Measurements from ENCODE around the gene CUL9. TPM values are rescaled to one million over a fixed set of nuclear protein-coding genes. Genes with fewer than 3 reads are reported as not detected.

Gene CUL9
- total and polyA plus RNA-seq, 8 donors = 11.3 to 99.3 (median 15.1) TPM

DNA sequence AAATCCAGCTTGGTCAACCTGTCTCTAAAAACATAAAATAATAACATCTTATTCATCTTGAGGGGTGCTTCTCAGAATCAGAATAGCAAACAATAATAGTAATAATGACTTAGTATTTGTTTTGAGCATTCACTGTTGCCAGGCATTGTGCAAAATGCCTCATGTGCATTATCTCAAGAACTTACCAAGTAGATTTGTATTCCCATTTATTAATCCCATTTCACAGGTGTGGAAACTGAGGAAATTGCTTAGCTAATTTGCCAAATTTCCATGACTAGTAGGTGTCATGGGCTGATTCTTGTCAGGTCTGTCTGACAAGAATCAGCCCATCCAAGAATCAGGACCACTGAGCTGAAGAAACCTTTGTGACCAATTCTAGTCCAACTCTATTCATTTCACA lies 66.8 kb downstream of the CUL9 start:
- H3K27ac ChIP-seq = no peak overlapping the region
- H3K4me3 ChIP-seq = no peak overlapping the region
- no peaks in the 10 kb centered on the region for H3K27me3 ChIP-seq
- FAIRE-seq = no peak
- TF ChIP-seq, protein P1, sequence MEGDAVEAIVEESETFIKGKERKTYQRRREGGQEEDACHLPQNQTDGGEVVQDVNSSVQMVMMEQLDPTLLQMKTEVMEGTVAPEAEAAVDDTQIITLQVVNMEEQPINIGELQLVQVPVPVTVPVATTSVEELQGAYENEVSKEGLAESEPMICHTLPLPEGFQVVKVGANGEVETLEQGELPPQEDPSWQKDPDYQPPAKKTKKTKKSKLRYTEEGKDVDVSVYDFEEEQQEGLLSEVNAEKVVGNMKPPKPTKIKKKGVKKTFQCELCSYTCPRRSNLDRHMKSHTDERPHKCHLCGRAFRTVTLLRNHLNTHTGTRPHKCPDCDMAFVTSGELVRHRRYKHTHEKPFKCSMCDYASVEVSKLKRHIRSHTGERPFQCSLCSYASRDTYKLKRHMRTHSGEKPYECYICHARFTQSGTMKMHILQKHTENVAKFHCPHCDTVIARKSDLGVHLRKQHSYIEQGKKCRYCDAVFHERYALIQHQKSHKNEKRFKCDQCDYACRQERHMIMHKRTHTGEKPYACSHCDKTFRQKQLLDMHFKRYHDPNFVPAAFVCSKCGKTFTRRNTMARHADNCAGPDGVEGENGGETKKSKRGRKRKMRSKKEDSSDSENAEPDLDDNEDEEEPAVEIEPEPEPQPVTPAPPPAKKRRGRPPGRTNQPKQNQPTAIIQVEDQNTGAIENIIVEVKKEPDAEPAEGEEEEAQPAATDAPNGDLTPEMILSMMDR (IDR thresholded peaks at IDR 0.05) = no peak
- no peak for ATAC-seq
- DNase-seq = no peak
- H3K36me3 ChIP-seq = no peaks in the 10 kb centered on the region
- no peaks in the 10 kb centered on the region for H3K9me3 ChIP-seq
- intact Hi-C loops (cut with DNase I) = no loop called here
- no peaks in the 10 kb centered on the region for H3K4me1 ChIP-seq

DNA sequence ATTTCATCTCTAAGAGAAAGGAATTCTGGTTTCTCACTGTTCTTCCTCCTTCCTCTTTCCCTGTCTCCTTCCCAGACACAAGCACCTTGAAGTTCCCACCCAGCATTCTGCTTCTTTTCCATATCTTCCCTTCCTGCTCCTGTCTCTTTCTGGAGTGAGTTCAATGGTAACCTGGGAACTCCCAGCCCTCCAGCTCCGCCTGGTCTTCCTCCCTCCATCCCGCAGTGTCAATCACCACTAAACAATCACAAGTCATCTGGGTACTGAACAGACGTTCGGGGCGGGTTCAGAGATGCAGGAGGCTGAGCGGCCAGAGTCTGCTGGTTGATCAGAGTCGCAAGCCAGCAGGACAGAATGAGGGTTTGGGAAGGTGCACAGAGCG lies 69.0 kb downstream of the CUL9 start:
- no peak for FAIRE-seq
- H3K4me3 ChIP-seq = no peak overlapping the region
- 14 to 23% methylated on average over 8 of the region's 8 CpGs for WGBS, 2 donors

DNA sequence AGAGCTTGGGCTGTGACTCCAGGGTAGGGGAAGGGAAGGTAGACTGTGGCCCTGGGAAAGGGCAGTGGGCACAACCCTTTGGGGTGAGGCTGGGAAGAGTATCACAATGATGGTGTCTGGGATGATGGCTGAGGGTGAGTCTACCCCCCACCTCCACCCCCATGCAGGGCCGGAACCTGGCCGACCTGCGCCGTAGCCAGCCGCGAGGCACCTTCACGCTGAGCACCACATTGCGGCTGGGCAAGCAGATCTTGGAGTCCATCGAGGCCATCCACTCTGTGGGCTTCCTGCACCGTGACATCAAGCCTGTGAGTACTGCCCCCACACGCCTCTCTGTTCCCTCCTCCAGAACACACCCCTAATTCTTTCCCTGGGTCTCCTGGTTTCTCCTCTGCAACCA lies 71.4 kb downstream of the CUL9 start:
- no peak overlapping the region for H3K4me3 ChIP-seq
- intact Hi-C loops (cut with DNase I) = no loop called here
- H3K36me3 ChIP-seq = no peaks in the 10 kb centered on the region
- no peak overlapping the region for H3K27ac ChIP-seq
- DNase-seq (no peak), ATAC-seq (no peak), FAIRE-seq (no peak)
- TF ChIP-seq, protein P1 (IDR thresholded peaks at IDR 0.05) = no peak
- H3K9me3 ChIP-seq = no peaks in the 10 kb centered on the region
- WGBS, 2 donors = 85 to 87% methylated on average over 11 of the region's 11 CpGs
- no peaks in the 10 kb centered on the region for H3K27me3 ChIP-seq
- H3K4me1 ChIP-seq = no peaks in the 10 kb centered on the region

More for the DNA sequence above, 69.0 kb downstream of the CUL9 start:
- intact Hi-C loops (cut with DNase I) = no loop called here
- H3K27ac ChIP-seq = no peak overlapping the region
- H3K36me3 ChIP-seq = no peaks in the 10 kb centered on the region
- TF ChIP-seq, protein P1 (IDR thresholded peaks at IDR 0.05) = no peak
- H3K9me3 ChIP-seq = no peaks in the 10 kb centered on the region
- H3K4me1 ChIP-seq = no peaks in the 10 kb centered on the region
- no peak for DNase-seq
- H3K27me3 ChIP-seq = no peaks in the 10 kb centered on the region
- no peak for ATAC-seq

DNA sequence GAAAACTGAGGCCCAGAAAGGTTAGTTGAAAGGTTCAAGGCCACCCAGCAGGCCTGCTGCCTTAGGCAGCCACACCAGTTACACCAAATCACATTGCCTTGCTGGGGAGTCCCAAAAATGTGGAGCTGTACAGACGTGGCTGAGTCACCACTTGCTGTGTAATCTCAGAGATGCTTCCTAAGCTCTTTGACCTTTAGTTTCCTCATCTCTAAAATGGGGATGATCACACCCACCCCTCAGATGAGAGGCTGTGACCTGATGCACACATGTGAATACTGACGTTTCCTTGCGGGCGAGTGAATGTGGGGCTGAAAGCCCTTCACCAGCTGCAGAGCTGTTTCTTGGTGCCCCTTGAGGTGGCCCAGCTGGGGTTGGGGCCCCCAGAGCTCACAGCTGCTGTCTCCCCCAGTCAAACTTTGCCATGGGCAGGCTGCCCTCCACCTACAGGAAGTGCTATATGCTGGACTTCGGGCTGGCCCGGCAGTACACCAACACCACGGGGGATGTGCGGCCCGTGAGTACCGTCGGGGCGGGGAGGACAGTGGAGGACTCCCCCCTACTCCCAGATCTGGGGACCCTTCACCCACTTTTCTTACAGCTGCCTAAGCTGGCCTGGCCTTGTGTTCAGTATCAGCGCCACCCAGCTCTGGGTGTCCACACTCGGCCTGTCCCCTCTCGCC lies 72.3 kb downstream of the CUL9 start:
- Histone ChIP-seq H3K27ac (no peak overlapping the region), H3K36me3 (no peaks in the 10 kb centered on the region), H3K4me1 (no peaks in the 10 kb centered on the region), H3K9me3 (no peaks in the 10 kb centered on the region), H3K27me3 (no peaks in the 10 kb centered on the region), H3K4me3 (no peak overlapping the region)
- intact Hi-C loops (cut with DNase I) = no loop called here
- no peak for DNase-seq
- no peak for FAIRE-seq
- TF ChIP-seq, protein P1 (IDR thresholded peaks at IDR 0.05) = no peak
- 84 to 91% methylated on average over 15 of the region's 15 CpGs for WGBS, 2 donors
- no peak for ATAC-seq

DNA sequence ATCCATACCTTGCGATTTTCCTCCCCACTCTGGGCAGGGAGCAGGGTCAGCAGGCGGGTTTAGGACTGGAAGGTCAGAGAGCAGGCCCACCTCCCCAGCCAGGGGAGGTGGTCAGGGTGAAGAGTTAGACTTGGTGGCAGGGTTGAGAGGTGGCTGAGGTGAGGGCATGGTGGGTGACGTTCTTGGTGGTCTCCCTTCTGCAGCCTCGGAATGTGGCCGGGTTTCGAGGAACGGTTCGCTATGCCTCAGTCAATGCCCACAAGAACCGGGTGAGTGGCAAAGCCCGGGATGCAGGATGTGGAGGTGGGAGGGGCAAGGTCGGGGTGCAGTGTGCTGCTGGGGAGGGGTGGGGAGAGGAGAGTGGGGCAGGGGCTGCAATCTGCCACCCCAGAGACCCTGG lies 72.8 kb downstream of the CUL9 start:
- no peak overlapping the region for H3K27ac ChIP-seq
- TF ChIP-seq, protein P1 (IDR thresholded peaks at IDR 0.05) = no peak
- WGBS, 2 donors = 77 to 86% methylated on average over 10 to 11 of the region's 11 CpGs
- no peak for ATAC-seq
- no peaks in the 10 kb centered on the region for H3K36me3 ChIP-seq
- no peaks in the 10 kb centered on the region for H3K9me3 ChIP-seq
- H3K27me3 ChIP-seq = no peaks in the 10 kb centered on the region
- H3K4me3 ChIP-seq = no peak overlapping the region
- DNase-seq = no peak
- no peak for FAIRE-seq
- intact Hi-C loops (cut with DNase I) = loop anchor here in 1 of 3 donors (5.0 kb wide), 1 partner anchor 247 kb away; no protein-coding TSS in a partner anchor
- H3K4me1 ChIP-seq = no peaks in the 10 kb centered on the region
